GM21390 (cell line): ENCODE results near the gene GABBR2.

Source experiments
- ATAC-seq: cut with Tn5 transposase; IDR thresholded peaks from one replicate; pipeline ENCODE4 v1.9.1; 2021; ENCODE audit not compliant: unreplicated experiment

GABBR2 gene

GRCh38 chr9:98412101-98412842 lies 296.5 kb downstream of the GABBR2 start:
- ATAC-seq = no peak

DNA sequence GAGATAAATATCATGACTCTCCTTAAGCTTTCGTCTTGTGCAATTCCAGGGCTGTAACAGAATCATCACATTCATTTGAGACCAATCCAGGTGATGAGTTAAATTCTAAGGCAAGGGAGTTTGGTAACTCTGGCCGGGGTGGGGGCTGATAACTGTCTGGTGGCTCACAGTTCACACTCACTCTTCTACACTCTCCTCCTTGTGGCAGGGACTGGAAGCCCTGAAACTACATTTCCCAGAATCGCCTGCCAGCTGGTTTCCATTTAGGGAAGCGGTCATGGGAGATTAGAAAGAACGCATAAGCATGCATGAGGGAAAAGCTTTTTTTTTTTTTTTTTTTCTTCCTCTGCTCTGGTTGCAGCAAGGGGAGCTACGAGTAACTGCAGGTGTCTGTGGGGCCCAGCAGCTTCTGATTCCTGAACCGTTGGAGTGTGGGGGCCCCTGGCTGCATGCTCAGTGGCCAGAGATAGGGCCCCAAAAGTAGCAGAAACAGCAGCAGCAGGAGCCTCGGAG lies 298.5 kb downstream of the GABBR2 start:
- no peak for ATAC-seq

GRCh38 chr9:98409719-98410118 lies 299.0 kb downstream of the GABBR2 start:
- ATAC-seq = no peak

DNA sequence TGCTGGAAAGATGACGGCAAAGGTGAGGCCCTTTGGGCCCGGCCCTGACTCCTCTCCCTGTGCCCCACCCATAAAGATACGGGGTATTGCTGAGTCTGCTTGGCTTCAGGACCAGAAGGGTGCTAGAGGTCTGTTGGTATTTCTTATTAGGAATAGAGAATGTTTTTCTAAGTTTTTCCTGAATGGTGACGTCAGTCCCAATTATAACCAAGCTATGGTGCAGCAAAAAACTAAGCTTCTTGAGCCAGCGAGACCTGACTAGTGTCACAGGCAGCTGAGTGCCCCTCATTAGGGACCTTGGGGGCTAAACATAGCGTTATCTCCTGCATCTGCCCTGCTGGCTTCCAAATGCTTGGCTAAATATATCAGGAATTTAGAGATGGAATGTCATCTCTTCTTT lies 302.3 kb downstream of the GABBR2 start:
- ATAC-seq = no peak

- no peak for ATAC-seq
Observed at GRCh38 chr9:98404237-98404636, 304.5 kb downstream of the GABBR2 start.

DNA sequence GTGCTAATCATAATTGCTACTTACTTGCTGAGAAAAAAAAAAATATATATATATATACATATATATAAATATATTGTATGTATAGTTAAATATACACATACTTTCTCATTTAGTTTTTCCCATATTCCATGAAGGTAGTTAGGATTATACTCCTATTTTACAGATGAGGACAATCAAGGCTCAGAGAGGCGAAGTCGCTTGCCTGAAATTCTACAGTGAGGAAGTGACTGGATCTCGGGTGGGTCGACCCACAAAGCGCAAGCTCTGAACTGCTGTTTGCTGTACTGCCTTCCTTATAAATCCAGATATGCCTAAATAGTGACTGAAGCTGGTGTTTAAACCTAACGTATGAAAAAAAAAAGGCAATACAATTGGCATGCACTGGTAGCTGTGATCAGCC lies 305.0 kb downstream of the GABBR2 start:
- ATAC-seq = no peak

- no peak for ATAC-seq
Observed at GRCh38 chr9:98402019-98402840, 306.5 kb downstream of the GABBR2 start.

DNA sequence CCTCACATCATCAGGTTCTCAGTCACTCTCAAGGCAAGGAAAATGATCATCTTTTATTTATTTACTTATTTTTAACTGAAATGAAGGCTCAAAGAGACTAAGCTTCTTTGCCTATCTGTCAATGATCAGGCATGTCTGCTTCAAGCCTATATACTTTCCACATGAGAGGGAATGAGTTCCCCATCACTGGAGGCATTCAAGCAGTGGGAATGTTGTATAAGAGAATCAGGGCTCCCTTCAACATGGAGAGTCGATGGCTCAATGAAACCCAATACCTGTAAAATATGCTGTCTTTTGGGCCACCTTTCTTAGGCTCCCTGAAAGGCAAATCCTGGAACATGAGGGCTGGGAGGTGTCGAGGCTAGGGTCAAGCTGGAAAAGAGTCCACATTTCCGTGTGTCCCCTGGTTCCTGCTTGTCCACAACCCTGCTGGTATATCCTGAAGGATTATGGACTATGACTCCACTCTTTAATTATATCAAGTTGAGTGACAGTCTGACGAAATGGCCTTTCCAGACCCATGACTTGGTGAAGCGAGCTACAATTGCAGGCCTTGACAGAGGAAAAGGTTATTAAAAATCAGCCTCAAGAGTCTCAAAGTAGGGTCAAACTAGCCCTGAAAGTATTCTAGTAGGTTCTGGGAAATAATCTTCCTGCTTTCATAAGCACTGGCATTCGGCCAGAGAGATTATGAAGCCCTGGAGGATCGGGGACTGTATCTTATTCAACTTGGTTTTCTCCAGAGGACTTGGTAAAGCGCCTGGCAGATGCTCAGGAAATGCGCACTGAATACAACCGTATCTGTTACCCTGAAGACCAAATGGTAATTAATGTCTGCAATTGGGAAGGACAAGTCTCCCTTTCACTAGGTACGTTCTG lies 307.4 kb downstream of the GABBR2 start:
- ATAC-seq = no peak

DNA sequence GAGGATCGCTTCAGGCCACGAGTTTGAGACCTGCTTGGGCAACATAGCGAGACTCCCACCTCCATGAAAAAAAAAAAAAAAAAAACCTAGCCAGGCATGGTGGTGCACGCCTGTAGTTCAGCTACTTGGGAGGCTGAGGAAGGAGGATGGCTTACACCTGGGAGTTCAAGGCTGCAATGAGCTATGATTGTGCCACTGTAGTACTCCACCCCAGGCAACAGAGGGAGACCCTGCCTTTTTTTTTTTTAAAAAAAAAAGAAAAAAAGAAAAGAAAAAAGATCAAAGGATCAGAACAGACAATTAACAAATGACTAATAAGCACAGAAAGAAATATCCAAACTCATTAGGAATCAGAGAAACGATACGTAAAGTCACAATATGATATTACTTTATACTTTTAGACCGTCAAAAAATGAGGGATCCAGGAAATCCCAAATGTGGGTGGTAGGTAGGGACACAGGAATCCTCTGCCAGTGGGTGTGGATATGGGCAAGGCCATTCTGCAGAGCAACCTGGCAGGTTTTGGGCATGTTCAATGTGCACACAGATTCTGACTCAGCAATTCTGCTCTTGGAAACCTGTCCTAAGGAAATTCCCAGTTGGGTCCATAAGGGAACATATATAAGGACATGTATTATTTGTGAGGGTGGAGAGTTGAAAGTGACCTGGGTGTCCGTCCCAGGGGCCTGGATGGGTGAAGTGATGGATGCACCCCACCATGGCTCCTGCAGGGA lies 308.6 kb downstream of the GABBR2 start:
- no peak for ATAC-seq

DNA sequence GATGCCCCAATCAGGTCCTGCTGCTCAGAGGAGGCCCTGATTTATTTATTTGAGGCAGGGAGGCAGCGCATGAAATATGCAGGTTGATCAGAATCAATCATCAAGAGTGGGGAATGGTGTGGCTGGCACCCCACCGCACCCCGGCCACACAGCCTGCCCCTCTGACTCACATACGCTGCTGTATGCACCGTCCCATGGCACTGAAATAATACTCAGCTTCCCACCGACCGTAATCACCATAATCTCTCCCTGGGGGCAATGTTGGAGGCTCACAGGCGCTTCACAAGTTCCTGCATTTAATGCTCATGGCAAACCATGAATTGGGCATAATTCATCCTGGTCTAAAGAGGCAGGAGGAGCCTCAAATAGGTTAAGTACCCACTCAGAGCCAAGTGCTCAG lies 312.1 kb downstream of the GABBR2 start:
- ATAC-seq = no peak

DNA sequence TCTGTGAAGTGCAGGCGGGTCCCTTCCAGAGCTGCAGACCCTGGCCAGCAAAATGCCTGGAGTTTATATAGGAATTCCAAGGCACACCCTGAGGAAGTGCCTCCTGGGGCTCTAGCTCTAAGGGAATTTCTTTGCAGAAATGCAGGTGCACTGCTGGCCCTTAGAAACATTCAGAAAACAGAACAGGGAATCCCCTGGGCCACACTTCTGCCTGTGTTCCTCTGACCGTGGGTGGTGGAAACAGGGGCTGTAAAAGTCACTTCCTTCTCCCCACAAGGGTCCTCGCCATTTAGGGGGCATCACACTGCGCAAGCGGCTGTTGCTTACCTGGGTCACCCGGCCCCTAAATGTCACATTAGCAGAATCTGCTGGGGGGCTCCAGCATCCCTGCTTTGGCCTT lies 312.5 kb downstream of the GABBR2 start:
- ATAC-seq = no peak

DNA sequence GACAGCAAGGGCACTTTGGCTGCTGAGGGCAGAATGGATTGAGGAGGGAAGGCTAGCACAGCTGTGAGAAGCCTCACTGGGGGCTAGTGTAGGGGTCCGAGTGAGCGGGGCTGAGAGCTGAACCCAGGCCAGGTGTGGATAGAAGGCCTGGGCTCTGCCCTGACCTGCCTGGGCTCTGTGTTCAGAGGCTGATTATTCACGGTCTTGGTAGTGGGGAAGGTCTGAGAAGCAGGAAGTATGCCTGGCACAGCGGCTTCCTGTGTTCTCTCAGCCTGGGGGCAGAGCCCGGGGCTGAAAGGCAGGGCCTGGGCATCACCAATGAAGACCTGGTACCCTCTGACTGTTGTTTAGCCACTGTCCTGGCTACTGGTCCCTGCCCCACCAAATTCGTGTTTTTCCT lies 316.9 kb downstream of the GABBR2 start:
- ATAC-seq = no peak

DNA sequence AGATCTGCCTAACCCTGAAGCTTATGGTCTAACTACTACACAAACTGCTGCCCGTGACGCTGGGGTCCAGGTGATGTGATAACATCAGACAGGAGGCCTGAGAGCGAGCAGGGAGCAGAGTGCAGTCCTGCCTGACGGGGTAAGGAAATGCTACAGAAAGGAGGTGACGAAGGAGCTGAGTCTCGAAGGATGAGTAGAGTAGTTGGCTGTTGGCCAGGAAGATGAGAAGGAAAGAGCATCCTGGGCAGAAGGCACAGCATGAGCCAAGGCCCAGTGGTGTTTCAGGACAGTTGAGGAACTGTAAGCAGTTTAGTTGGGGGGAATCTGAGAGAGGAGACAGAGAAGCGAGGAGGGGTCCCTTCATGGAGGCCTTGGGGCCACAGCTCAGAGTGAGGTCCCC lies 317.3 kb downstream of the GABBR2 start:
- no peak for ATAC-seq

DNA sequence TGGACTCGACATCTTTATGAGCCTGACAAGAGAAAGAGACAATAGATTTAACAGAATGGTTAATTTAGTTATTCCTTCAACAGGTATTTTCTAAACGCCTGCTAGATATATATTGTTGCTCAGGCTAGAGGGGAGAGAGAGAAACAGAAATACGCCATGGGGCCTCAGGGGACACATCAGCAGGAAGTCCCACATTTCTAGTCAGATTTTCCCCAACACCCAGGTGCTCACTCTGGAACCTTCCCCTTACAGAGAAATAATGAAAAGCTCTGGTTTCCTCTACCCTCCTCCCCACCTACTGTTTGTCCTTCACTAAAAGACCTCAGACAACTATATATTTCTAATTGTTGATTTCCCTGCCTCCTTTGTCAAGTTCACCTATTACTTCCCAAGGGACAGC lies 323.0 kb downstream of the GABBR2 start:
- no peak for ATAC-seq

- ATAC-seq = no peak
Observed at GRCh38 chr9:98383758-98384157, 325.0 kb downstream of the GABBR2 start.

DNA sequence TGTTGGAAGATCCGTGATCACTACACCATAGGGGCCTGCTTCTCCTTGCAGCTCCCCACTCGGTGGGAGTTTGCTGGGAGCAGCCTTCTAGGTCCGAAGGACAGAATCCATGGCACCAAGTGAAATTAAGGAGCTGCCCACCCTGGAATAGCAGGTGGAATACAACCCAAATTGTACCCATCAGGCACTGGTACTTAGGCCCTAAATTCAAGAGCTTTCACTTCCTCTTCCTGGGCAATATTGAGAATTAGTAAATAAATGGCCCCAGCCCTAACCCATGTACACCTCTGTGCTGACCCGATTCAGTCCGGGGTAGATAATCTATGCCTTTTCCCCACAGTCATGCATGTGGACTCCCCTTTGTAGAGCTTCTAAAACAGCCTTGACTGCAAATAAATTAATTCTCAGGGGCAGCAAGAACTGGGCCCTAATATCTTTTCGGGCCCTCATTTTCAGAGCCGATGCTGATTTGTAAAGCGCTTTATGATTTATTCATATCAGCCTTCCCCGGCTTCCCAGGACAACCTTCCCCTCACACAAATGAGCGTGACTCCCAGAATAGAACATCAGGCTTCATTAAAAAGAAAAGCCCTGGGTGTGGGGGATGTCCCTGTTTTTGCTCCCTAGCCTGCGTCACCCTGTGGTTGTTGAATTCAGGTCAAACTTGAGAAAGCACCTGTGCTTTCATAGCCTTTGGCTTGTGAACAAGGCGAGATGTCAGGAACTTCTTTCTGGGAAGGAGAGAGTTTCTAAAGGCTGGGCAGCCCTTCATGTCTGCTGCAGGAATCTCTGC lies 327.2 kb downstream of the GABBR2 start:
- ATAC-seq = peak; percentile 43

GRCh38 chr9:98380065-98380681 lies 328.6 kb downstream of the GABBR2 start:
- no peak for ATAC-seq

DNA sequence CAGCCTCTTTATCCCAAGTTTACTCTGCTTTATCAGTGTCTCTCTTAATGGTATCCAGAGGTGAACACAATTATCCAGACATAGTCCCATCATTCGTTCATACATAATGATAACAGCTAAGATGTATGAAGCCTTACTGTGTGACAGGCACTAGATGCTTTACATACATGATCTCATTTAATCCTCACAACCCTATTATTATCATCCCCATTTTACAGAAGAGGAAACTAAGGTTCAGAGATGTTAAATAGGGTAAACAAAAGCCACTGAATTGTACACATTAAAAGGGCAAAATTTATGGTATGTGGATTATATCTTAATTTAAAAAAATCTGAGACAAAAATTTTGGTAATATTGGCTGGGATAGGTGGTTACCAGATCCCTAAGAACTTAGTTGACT lies 329.2 kb downstream of the GABBR2 start:
- no peak for ATAC-seq

DNA sequence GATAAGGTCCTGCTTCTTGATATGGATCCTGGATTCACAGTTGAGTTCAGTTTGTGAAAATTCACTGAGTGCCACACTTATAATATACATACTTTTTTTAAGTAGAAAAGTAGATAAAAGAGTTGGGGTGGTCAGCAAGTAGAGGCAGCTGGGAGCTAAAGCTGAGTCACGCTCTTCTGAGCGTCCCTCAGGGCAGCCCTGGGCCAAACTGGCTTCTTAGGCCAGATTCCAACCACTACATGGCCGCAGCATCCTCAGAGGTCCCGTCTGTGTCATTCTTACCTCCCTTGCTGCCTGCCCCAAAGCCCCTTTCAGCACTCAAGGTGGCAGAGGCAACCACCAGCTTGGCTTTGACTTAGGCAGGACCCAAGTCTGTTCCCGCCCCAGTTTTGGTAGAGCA lies 329.9 kb downstream of the GABBR2 start:
- no peak for ATAC-seq
